HepG2 (cell line): ENCODE results near the gene SSNA1.

Experiments used
- AFF4 ChIP-seq: sonication (generic); formaldehyde crosslinking; IDR thresholded peaks from 2 replicates; pipeline ENCODE4 v1.4.0; 2020; ENCODE audit warnings: missing genetic modification reagents
- ELF4 ChIP-seq: sonication (generic); formaldehyde crosslinking; IDR thresholded peaks from 2 replicates; pipeline ENCODE4 v1.5.0; 2020; ENCODE audit warnings: missing genetic modification reagents, mild to moderate bottlenecking, moderate library complexity, borderline replicate concordance
- ETV6 ChIP-seq: sonication (generic); formaldehyde crosslinking; conservative IDR thresholded peaks from 2 replicates; pipeline ENCODE4 v1.4.0; 2020; ENCODE audit warnings: missing genetic modification reagents
- FOXP1 ChIP-seq, 2 experiments: fragments of 450-650 bp in 1 of 2; IDR thresholded peaks; 2 replicates each; pipeline ENCODE4 v1.6.1; 2017 to 2018; ENCODE audit warnings: antibody characterized with exemption in 1 of 2
- FOXP4 ChIP-seq: sonication (generic); formaldehyde crosslinking; IDR thresholded peaks from 2 replicates; pipeline ENCODE4 v1.4.0; 2020; ENCODE audit warnings: missing genetic modification reagents
- MED1 ChIP-seq: sonication (generic); formaldehyde crosslinking; IDR thresholded peaks from 2 replicates; pipeline ENCODE4 v1.4.0; 2020; ENCODE audit warnings: missing genetic modification reagents
- PCBP1 ChIP-seq: fragments of 200-400 bp; formaldehyde crosslinking; IDR thresholded peaks from 2 replicates; pipeline ENCODE4 v1.6.1; 2017; ENCODE audit warnings: mild to moderate bottlenecking, low read depth, low read length, borderline replicate concordance
- SIN3B ChIP-seq: fragments of 150-350 bp; IDR thresholded peaks from 2 replicates; pipeline ENCODE4 v1.6.1; 2014; ENCODE audit warnings: low read length
- SMAD1 ChIP-seq: sonication (generic); formaldehyde crosslinking; IDR thresholded peaks from 2 replicates; pipeline ENCODE4 v1.4.0; 2020; ENCODE audit warnings: missing genetic modification reagents, low read depth, mild to moderate bottlenecking, borderline replicate concordance
- TCF12 ChIP-seq, 2 experiments: fragments of 450-650 bp in 1 of 2; sonication (generic) in 1 of 2; formaldehyde crosslinking in 1 of 2; IDR thresholded peaks; 2 replicates each; pipeline versions ENCODE4 v1.6.1 to v1.8.0; 2017 to 2022; ENCODE audit warnings: antibody characterized with exemption in 1 of 2, mild to moderate bottlenecking in 1 of 2, missing genetic modification reagents in 1 of 2, moderate library complexity in 1 of 2
- ZFAT ChIP-seq: sonication (generic); formaldehyde crosslinking; conservative IDR thresholded peaks from 2 replicates; pipeline ENCODE4 v1.8.1; 2023; ENCODE audit warnings: missing genetic modification reagents, inconsistent platforms
- ZFP1 ChIP-seq: IDR thresholded peaks from 2 replicates; pipeline ENCODE4 v1.6.1; 2016
- ZNF280B ChIP-seq: sonication (generic); formaldehyde crosslinking; IDR thresholded peaks from 2 replicates; pipeline ENCODE4 v1.5.0; 2020; ENCODE audit warnings: missing genetic modification reagents, mild to moderate bottlenecking, borderline replicate concordance
- ZNF772 ChIP-seq: sonication (generic); formaldehyde crosslinking; IDR thresholded peaks from 2 replicates; pipeline ENCODE4 v1.5.0; 2020; ENCODE audit warnings: mild to moderate bottlenecking, missing genetic modification reagents

- TF ChIP-seq ETV6 (CRISPR knock-in tag): no peak
- TF ChIP-seq FOXP4 (CRISPR knock-in tag): no peak
- no peak for TF ChIP-seq ZFAT (CRISPR knock-in tag)
- TF ChIP-seq SIN3B: no peak
- TF ChIP-seq ZNF280B: no peak
- no peak for TF ChIP-seq SMAD1 (CRISPR knock-in tag)
- no peak for TF ChIP-seq MED1
- no peak for TF ChIP-seq ELF4
- TF ChIP-seq ZNF772 (CRISPR knock-in tag): no peak
- TF ChIP-seq AFF4 (CRISPR knock-in tag): no peak
- no peak for TF ChIP-seq FOXP1 (IDR thresholded peaks at IDR 0.05)
- TF ChIP-seq FOXP1 (CRISPR knock-in tag; IDR thresholded peaks at IDR 0.05): no peak
- TF ChIP-seq PCBP1: no peak
- TF ChIP-seq ZFP1 (CRISPR knock-in tag): no peak
- TF ChIP-seq TCF12 (IDR thresholded peaks at IDR 0.05): no peak
- TF ChIP-seq TCF12 (CRISPR knock-in tag; IDR thresholded peaks at IDR 0.05): no peak
Measured at GRCh38 chr9:137189297-137190295, 1.1 kb downstream of the SSNA1 start.
